ENCODE results near the gene NHSL2.

NHSL2 gene

GRCh38 chrX:72102126-72102525, 191.5 kb downstream of the NHSL2 start:
- in situ Hi-C loops (cut with MboI; ENCODE audit: low sequenced_read_pairs) = loop anchor here (25.0 kb wide), 1 partner anchor 90 kb away; no protein-coding TSS in a partner anchor

GRCh38 chrX:72102760-72103159, 192.1 kb downstream of the NHSL2 start:
- in situ Hi-C loops (cut with MboI; ENCODE audit: low sequenced_read_pairs) = loop anchor here (25.0 kb wide), 1 partner anchor 90 kb away; no protein-coding TSS in a partner anchor

DNA sequence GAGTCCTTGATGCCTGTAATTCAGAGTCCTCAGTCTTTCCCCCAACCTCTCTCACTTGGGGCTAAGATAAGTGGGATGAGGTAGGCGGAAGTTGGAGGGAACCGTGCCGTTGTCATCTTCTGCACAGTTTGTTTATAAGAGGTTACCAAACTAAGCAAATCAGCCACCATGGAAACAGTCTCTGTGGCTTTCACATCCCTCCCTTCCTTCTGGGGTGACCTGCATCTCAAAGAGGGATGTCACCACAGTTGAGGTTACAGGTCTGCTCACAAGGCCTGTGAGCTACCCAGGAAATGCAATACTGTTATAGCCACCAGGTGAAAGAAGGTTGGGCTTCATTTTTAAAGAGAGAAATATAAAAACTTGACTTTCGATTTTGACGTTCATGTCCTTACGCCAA, 194.8 kb downstream of the NHSL2 start:
- in situ Hi-C loops (cut with MboI; ENCODE audit: low sequenced_read_pairs) = loop anchor here (25.0 kb wide), 1 partner anchor 93 kb away; no protein-coding TSS in a partner anchor

- in situ Hi-C loops (cut with MboI; ENCODE audit: low sequenced_read_pairs) = loop anchor here (25.0 kb wide), 1 partner anchor 95 kb away; no protein-coding TSS in a partner anchor
Observed at GRCh38 chrX:72107320-72107719, 196.7 kb downstream of the NHSL2 start.

DNA sequence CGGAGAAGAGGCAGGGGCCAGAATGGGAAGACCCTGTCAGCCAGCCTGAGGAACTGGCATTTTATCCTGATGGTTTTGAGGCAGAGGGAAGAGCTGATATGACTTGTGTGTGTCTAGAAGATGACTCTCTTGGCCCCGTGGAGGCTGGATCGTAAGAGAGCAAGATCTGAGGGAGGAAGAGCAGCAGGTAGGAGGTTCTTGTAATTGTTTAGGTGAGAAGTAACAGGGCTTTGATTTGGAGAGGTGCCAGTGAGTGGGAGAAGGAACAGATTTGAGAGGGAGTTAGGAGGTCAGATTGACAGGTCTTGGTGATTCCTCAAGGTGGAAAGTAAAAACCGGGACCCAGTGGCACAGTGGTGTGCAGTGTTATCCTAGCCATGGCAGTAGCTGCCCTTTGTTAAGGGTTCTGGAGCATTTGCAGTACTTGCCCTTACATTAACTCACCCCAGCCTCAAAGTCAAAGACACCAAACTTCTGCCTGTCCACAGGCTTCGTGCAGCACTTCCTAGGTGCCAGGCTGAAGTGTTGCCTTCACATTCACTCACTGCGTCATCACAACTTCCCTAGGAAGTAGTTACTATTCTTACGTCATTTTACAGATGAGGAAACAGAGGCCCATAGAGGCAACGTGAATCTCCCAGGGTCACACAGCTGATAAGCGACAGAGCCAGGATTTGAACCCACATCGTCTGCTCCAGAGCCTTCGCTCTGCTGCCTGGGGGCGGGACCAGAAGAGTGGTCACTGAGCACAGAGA, 197.4 kb downstream of the NHSL2 start:
- in situ Hi-C loops (cut with MboI; ENCODE audit: low sequenced_read_pairs) = loop anchor here (25.0 kb wide), 1 partner anchor 96 kb away; no protein-coding TSS in a partner anchor

- in situ Hi-C loops (cut with MboI; ENCODE audit: low sequenced_read_pairs) = loop anchor here (25.0 kb wide), 1 partner anchor 96 kb away; no protein-coding TSS in a partner anchor
Observed at GRCh38 chrX:72108666-72109065, 198.0 kb downstream of the NHSL2 start.

- in situ Hi-C loops (cut with MboI; ENCODE audit: low sequenced_read_pairs) = loop anchor here (25.0 kb wide), 1 partner anchor 98 kb away; no protein-coding TSS in a partner anchor
Observed at GRCh38 chrX:72110051-72110875, 199.6 kb downstream of the NHSL2 start.

DNA sequence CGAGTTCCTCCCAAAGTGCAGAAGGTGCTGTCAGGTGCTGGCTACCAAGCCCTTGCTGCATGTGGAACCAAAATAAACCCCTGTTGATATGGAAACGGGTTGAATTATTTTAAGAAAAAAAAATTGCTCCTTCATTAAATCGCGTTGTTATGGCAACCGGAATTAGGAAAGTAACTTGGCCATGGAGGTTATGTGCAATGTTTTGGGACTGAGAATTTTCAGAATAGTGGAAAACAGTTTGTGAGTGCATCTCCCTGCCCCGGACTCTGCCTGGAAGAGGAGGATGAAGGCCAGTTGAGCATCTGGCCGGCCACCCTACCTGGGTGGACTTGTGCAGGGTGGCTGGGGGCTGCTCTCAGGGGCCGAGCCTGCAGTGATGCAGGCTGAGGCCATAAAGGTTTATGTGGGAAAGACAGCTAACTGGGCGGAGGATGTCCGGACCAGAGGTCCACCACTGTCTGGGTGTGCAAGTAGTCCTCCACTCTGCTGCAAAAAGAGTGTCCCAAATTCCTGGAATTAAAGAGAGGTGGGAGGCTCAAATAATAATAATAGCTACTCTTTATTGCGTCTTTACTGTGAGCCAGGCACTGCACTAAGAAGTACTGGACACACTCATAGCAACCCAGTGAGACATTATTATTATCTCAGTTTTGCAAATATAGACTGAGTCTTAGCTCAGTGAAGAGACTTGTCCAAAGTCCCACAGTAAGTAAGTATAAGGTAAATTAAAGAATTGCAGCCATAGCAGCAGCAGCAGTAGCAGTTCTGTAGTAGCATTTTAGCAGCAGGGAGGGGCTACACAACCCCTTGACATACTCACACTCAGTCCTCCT, 200.4 kb downstream of the NHSL2 start:
- in situ Hi-C loops (cut with MboI; ENCODE audit: low sequenced_read_pairs) = loop anchor here (25.0 kb wide), 1 partner anchor 99 kb away; no protein-coding TSS in a partner anchor

DNA sequence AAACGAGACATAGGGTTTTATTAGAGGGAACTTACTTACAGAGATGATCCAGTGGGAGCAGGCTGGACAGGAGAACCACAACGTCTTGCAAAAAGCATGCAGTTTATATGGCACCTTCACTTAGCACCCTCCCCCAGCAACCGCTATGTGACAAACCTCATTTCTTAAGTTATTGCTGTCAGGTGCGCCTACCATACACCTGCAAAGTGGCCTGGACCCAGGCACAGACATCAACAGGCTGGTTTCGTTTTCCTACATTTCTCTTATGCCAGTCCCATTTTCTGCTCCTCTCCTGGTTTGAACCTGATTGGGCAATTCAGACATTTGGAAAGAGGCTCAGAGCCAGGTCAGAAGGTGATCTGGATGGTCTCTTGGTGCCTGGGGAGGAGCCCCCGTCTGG, 202.8 kb downstream of the NHSL2 start:
- in situ Hi-C loops (cut with MboI; ENCODE audit: low sequenced_read_pairs) = loop anchor here (25.0 kb wide), 1 partner anchor 101 kb away; no protein-coding TSS in a partner anchor

GRCh38 chrX:72114306-72114705, 203.7 kb downstream of the NHSL2 start:
- in situ Hi-C loops (cut with MboI; ENCODE audit: low sequenced_read_pairs) = loop anchor here (25.0 kb wide), 1 partner anchor 102 kb away; no protein-coding TSS in a partner anchor

DNA sequence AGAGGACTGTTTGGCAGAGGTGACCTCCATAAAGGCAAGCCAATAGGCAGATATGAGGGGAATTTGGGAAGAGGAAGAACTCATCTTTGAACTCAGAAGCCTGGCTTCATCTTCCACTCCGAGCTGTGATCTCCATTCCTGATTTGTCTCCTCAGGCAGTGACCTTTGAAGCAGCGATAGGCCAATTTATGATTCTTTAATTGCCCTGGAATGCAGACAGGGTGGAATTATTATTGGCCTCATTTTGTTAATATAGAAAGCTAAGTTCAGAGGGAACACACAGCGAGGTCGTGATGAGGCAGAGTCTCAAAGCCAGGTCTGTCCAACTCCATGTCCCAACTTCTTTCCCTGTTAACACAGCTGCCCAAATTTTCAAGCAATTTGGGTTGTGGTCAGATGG, 204.2 kb downstream of the NHSL2 start:
- in situ Hi-C loops (cut with MboI; ENCODE audit: low sequenced_read_pairs) = loop anchor here (25.0 kb wide), 1 partner anchor 103 kb away; no protein-coding TSS in a partner anchor

DNA sequence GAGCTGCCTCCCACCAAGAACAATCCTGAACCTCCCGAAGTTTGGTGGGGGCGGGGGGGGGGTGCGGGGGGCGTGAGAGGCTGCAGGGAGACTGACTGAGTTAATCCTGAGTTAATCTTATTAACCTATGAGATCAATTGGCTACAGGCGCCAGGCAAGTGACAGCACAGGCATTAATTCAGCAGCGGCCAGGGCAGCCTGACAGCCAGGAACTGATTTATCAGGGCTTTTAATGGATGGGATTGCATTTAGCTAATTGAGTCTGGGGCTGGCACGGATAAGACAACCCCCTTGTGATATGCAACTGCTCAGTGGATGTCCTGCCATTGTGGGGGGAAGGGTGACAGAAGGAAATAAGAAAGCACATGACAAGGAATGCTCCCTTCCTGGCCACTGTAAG, 204.7 kb downstream of the NHSL2 start:
- in situ Hi-C loops (cut with MboI; ENCODE audit: low sequenced_read_pairs) = loop anchor here (25.0 kb wide), 1 partner anchor 103 kb away; no protein-coding TSS in a partner anchor

- in situ Hi-C loops (cut with MboI; ENCODE audit: low sequenced_read_pairs) = loop anchor here (25.0 kb wide), 1 partner anchor 105 kb away; no protein-coding TSS in a partner anchor
Observed at GRCh38 chrX:72117636-72118210, 207.1 kb downstream of the NHSL2 start.

DNA sequence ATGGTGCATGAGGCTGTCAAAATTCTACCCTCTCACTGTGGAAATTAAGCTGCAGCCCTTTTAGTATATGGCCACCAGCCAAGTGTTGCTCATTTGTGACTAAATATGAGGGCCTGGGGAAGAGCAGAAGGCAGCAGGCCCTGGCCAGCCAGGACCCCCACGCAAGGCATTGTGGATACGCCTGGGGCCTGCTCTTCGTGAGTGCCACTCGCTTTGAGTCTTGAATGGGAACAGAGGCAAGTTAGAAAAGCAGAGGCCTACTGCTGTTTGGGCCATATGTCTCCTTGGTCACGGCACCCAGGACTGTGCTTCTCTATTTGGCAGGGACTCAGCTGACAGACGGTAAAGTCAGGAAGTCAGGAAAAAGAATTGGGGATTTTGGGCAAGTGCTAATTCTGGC, 210.2 kb downstream of the NHSL2 start:
- in situ Hi-C loops (cut with MboI; ENCODE audit: low sequenced_read_pairs) = loop anchor here (25.0 kb wide), 1 partner anchor 109 kb away; no protein-coding TSS in a partner anchor

DNA sequence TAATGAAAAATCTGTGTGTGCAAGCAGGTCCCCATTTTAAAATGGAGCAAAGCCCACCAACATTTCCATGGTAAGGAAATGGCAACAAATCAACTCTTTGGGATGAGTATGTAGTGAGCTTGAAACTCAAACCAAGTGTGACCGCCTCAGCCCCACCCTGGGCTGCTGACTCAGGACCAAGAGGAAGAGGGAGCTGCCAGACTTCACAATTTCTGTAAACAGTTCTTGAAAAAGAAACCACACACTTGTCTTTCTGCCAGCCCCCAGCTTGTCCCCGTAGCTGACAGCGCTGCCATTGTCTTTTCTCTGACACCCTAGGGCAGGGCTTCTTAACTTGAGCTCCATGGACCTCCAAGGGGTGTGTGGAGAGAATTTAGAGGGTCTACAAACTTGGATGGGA, 210.7 kb downstream of the NHSL2 start:
- in situ Hi-C loops (cut with MboI; ENCODE audit: low sequenced_read_pairs) = loop anchor here (25.0 kb wide), 1 partner anchor 109 kb away; no protein-coding TSS in a partner anchor

DNA sequence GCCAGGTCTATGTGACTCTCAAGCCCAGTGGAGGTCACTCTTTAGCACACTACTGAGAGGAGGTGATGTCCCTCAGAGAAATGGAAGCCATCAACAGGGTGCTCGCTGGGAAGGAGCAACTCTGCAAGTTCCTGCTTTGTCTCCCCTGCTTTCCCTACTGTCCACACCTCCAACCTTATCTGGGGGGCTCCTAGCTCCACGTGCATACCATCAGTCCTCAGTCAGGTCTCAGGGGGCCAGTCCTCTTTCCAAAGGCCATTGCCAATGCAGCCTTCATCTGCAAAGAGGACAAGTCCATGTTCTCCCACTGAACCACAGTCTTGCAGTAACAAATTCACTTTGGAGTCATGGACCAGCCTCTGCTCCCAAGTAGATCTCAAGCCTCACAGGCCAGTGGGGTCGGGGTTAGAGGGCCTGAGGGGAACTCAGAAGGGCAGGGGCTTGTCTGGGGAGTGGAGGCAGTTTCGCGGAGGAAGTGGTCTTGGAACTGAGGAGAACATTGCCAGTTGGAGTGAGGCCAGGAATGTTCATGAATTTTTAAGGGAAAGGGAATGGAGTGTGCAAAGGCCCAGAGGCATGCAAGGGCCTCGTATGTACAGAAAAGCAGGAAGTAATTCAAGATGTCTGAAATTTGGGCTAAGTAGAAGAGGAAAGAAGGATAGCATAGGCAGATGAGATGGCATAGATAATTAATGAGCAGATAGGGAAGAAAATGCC, 212.1 kb downstream of the NHSL2 start:
- in situ Hi-C loops (cut with MboI; ENCODE audit: low sequenced_read_pairs) = loop anchor here (25.0 kb wide), 1 partner anchor 110 kb away; no protein-coding TSS in a partner anchor

DNA sequence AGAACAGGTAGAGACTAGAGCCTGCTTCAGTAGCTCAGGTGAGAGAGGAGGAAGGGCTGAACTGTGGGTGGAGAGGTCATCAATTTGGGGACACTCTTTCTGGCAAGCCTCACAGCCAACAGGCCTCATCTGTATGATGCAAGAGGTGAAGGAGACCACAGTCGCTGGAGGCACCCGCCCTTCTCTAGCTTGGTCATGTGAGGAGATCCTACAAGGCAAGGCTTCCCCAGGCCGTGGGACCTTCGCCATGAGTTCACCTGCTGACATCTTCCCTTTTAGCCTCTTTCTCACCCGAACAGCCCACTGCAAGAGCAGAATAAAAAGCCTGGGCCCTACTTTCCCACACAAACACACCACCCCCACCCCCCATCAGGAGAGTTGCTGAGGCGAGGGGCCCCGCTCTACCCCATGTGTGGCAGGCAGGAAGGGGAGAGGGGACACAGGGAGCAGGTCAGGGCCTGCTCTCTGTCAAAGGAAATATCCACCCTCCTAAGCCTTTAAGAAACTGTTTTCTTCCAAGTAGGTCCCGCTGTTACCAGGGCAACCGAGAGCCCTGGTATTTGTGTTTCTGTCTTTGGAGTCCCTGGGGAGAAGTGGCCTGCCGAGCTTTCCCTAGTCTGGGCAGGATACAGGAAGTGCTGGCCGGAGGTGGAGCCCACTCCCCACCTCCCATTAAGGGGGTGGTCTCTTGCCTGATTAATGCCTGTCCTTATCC, 213.0 kb downstream of the NHSL2 start:
- in situ Hi-C loops (cut with MboI; ENCODE audit: low sequenced_read_pairs) = loop anchor here (25.0 kb wide), 1 partner anchor 111 kb away; no protein-coding TSS in a partner anchor

- in situ Hi-C loops (cut with MboI; ENCODE audit: low sequenced_read_pairs) = loop anchor here (25.0 kb wide), 1 partner anchor 112 kb away; no protein-coding TSS in a partner anchor
Observed at GRCh38 chrX:72124540-72125201, 214.0 kb downstream of the NHSL2 start.
